ENCODE data around the gene CNNM1. TPM values are rescaled to one million over a fixed set of nuclear protein-coding genes. Genes with fewer than 3 reads are reported as not detected.

Gene CNNM1
- total and polyA plus RNA-seq, 9 of the 15 experiments (the other 6 are each of a cell fraction or from before 2014, with no cell fraction given) = not detected

- ATAC-seq (no peak), DNase-seq (ENCODE audit: extremely low read depth in 1 of 4, low spot score in 3 of 4) (no peak), FAIRE-seq (no peak)
- H3K27ac ChIP-seq (ENCODE audit: extremely low read depth, low read depth, low read length) = no peak overlapping the region
- H3K4me3 ChIP-seq = no peak overlapping the region
- H3K4me1 ChIP-seq (replicated peaks in 1 of 2; ENCODE audit: control insufficient read depth in 2 of 2, insufficient read depth in 2 of 2, low read length in 2 of 2) = no peaks in the 10 kb centered on the region
- in situ Hi-C loops (cut with MboI) = no loop called here
- H3K4me2 ChIP-seq (ENCODE audit: insufficient read depth, low read length) = no peak overlapping the region
- WGBS (ENCODE audit: insufficient coverage, low coverage, missing lambda C conversion rate) = 0% methylated on average over 1 of the region's 1 CpG
- intact Hi-C loops (cut with micrococcal nuclease) = no loop called here
- no peaks in the 10 kb centered on the region for H3K36me3 ChIP-seq (ENCODE audit: control insufficient read depth, insufficient read depth, low read length)
- BruUV-seq (replicated peaks) = no TSS peak
- H3K79me2 ChIP-seq (ENCODE audit: control insufficient read depth, insufficient read depth, low read length) = no peaks in the 10 kb centered on the region
- ChIA-PET CTCF (ENCODE audit: low intra/inter-chr PET ratio) (no interaction called here), POLR2A (no interaction called here)
- no peak overlapping the region for H2AFZ ChIP-seq (ENCODE audit: low read depth, low read length)
- H3K9ac ChIP-seq (ENCODE audit: insufficient read depth in 1 of 2, low read depth in 2 of 2, low read length in 2 of 2) = no peak overlapping the region
- H4K20me1 ChIP-seq (replicated peaks; ENCODE audit: control insufficient read depth, insufficient read depth, low read length) = no peaks in the 10 kb centered on the region
- no peaks in the 10 kb centered on the region for H3K27me3 ChIP-seq (ENCODE audit: control insufficient read depth in 2 of 2, insufficient read depth in 2 of 2, low read length in 2 of 2)
- TF ChIP-seq ZNF655 (CRISPR knock-in tag; IDR thresholded peaks at IDR 0.05) (no peak), CCNT2 (IDR thresholded peaks at IDR 0.05; ENCODE audit: borderline replicate concordance, extremely low read depth, insufficient read length, low read depth, low read length) (no peak), JUND (IDR thresholded peaks at IDR 0.05; ENCODE audit: borderline replicate concordance, low read depth, low read length) (no peak), JUND (tag; IDR thresholded peaks at IDR 0.05; ENCODE audit: borderline replicate concordance, low read depth, low read length) (no peak)
- no peaks in the 10 kb centered on the region for H3K9me3 ChIP-seq (replicated peaks; ENCODE audit: control insufficient read depth, insufficient read depth, low read depth, low read length)
- no peaks in the 10 kb centered on the region for H3K9me1 ChIP-seq (ENCODE audit: control insufficient read depth, insufficient read depth, low read length)
These were observed 37.0 kb upstream of the CNNM1 start for GRCh38 chr10:99292159-99292558.

DNA sequence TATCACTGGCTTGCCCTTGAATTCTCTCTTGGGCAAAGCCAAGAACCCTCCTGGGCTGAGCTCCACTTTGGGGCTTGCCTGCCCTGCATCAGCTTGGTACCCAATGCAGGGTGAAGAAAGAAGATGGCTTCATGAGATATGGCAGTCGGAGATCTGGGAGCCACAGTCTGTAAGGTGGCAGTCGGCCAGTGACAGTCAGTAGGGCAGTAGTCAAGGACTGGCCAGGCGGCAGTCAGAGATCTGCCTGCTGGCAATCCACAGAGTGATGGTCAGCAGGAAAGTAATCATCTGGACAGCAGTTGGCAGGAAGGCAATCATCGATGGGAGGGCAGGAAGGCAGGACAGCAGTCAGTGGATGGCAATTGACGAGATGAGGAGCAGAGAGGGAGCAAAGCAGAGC, 32.6 kb upstream of the CNNM1 start:
- 0% methylated on average over 3 of the region's 5 CpGs for WGBS (ENCODE audit: insufficient coverage, low coverage, missing lambda C conversion rate)
- Histone ChIP-seq H3K79me2 (ENCODE audit: control insufficient read depth, insufficient read depth, low read length) (no peaks in the 10 kb centered on the region), H3K4me3 (no peak overlapping the region), H3K9me1 (ENCODE audit: control insufficient read depth, insufficient read depth, low read length) (no peaks in the 10 kb centered on the region), H3K9ac (ENCODE audit: insufficient read depth in 1 of 2, low read depth in 2 of 2, low read length in 2 of 2) (no peak overlapping the region), H3K4me1 (replicated peaks in 1 of 2; ENCODE audit: control insufficient read depth in 2 of 2, insufficient read depth in 2 of 2, low read length in 2 of 2) (no peaks in the 10 kb centered on the region), H3K4me2 (ENCODE audit: insufficient read depth, low read length) (no peak overlapping the region), H2AFZ (ENCODE audit: low read depth, low read length) (no peak overlapping the region), H3K9me3 (replicated peaks; ENCODE audit: control insufficient read depth, insufficient read depth, low read depth, low read length) (no peaks in the 10 kb centered on the region), H4K20me1 (replicated peaks; ENCODE audit: control insufficient read depth, insufficient read depth, low read length) (no peaks in the 10 kb centered on the region), H3K27me3 (ENCODE audit: control insufficient read depth in 2 of 2, insufficient read depth in 2 of 2, low read length in 2 of 2) (no peaks in the 10 kb centered on the region), H3K36me3 (ENCODE audit: control insufficient read depth, insufficient read depth, low read length) (no peaks in the 10 kb centered on the region), H3K27ac (ENCODE audit: extremely low read depth, low read depth, low read length) (no peak overlapping the region)
- POLR2A ChIA-PET = no interaction called here
- CTCF ChIA-PET (ENCODE audit: low intra/inter-chr PET ratio) = no interaction called here
- BruUV-seq (replicated peaks) = no TSS peak
- in situ Hi-C loops (cut with MboI) = no loop called here
- no peak for ATAC-seq
- DNase-seq (ENCODE audit: extremely low read depth in 1 of 4, low spot score in 3 of 4) = no peak
- no peak for FAIRE-seq
- intact Hi-C loops (cut with micrococcal nuclease) = no loop called here
- TF ChIP-seq NFATC3 (IDR thresholded peaks at IDR 0.05) (no peak), HNRNPK (IDR thresholded peaks at IDR 0.05; ENCODE audit: low read depth, low read length, poor library complexity, severe bottlenecking) (no peak), ZNF518B (CRISPR knock-in tag; IDR thresholded peaks at IDR 0.05) (no peak), HMGN3 (IDR thresholded peaks at IDR 0.05; ENCODE audit: borderline replicate concordance, extremely low read depth, insufficient read length, low read depth, low read length) (no peak), MCM2 (IDR thresholded peaks at IDR 0.05; ENCODE audit: low read depth) (no peak), CXXC5 (CRISPR knock-in tag; IDR thresholded peaks at IDR 0.05) (no peak), TOE1 (IDR thresholded peaks at IDR 0.05; ENCODE audit: borderline replicate concordance) (no peak), TOE1 (CRISPR knock-in tag; IDR thresholded peaks at IDR 0.05; ENCODE audit: borderline replicate concordance, low read depth) (no peak)
